ENCODE data around the gene ADIPOR2. TPM values are rescaled to one million over a fixed set of nuclear protein-coding genes. Genes with fewer than 3 reads are reported as not detected.
"Not testable (repeated sequence)": the region's sequence is repeated elsewhere in the genome, so short reads cannot be mapped to it uniquely, and the experiment has no call there.

The ADIPOR2 gene
- total and polyA plus RNA-seq, 4 donors: 14.8 to 50.5 (median 31.7) TPM

- no peak for DNase-seq
- no peak for ATAC-seq (ENCODE audit: low FRiP score)
- no peak overlapping the region for H3K4me3 ChIP-seq (ENCODE audit: low read length in 2 of 2)
- intact Hi-C loops (cut with DNase I): no loop called here
- no peaks in the 10 kb centered on the region for H3K9me3 ChIP-seq (ENCODE audit: control insufficient read depth, low read length)
- no peaks in the 10 kb centered on the region for H3K4me1 ChIP-seq (ENCODE audit: control insufficient read depth in 1 of 2, insufficient read depth in 2 of 2, low read length in 2 of 2)
- no peak overlapping the region for H3K27ac ChIP-seq (ENCODE audit: low read depth in 1 of 2, low read length in 2 of 2)
- no peaks in the 10 kb centered on the region for H3K27me3 ChIP-seq (ENCODE audit: control insufficient read depth in 1 of 2, insufficient read depth in 2 of 2, low read length in 1 of 2)
- no peaks in the 10 kb centered on the region for H3K36me3 ChIP-seq (ENCODE audit: control insufficient read depth in 1 of 2, insufficient read depth in 2 of 2, low read length in 1 of 2)
- 76 to 90% methylated on average over 1 of the region's 1 CpG for WGBS, 2 donors
Measured at GRCh38 chr12:1732914-1733313, 42.0 kb downstream of the ADIPOR2 start.

GRCh38 chr12:1733712-1734111 lies 42.8 kb downstream of the ADIPOR2 start:
- ATAC-seq (ENCODE audit: low FRiP score); intact Hi-C loops (cut with DNase I); H3K27me3 ChIP-seq (ENCODE audit: control insufficient read depth in 1 of 2, insufficient read depth in 2 of 2, low read length in 1 of 2); DNase-seq; H3K9me3 ChIP-seq (ENCODE audit: control insufficient read depth, low read length); H3K4me1 ChIP-seq (ENCODE audit: control insufficient read depth in 1 of 2, insufficient read depth in 2 of 2, low read length in 2 of 2); H3K36me3 ChIP-seq (ENCODE audit: control insufficient read depth in 1 of 2, insufficient read depth in 2 of 2, low read length in 1 of 2); H3K4me3 ChIP-seq (ENCODE audit: low read length in 2 of 2); H3K27ac ChIP-seq (ENCODE audit: low read depth in 1 of 2, low read length in 2 of 2): not testable (repeated sequence)
- WGBS, 2 donors: 94 to 95% methylated on average over 5 of the region's 5 CpGs

GRCh38 chr12:1737652-1738286 lies 46.9 kb downstream of the ADIPOR2 start:
- WGBS, 2 donors: 86 to 87% methylated on average over 6 of the region's 6 CpGs
- no peaks in the 10 kb centered on the region for H3K9me3 ChIP-seq (ENCODE audit: control insufficient read depth, low read length)
- H3K27ac ChIP-seq (ENCODE audit: low read depth in 1 of 2, low read length in 2 of 2): no peak overlapping the region
- DNase-seq (no peak), ATAC-seq (ENCODE audit: low FRiP score) (no peak)
- H3K27me3 ChIP-seq (ENCODE audit: control insufficient read depth in 1 of 2, insufficient read depth in 2 of 2, low read length in 1 of 2): no peaks in the 10 kb centered on the region
- H3K36me3 ChIP-seq (ENCODE audit: control insufficient read depth in 1 of 2, insufficient read depth in 2 of 2, low read length in 1 of 2): no peaks in the 10 kb centered on the region
- intact Hi-C loops (cut with DNase I): no loop called here
- no peak overlapping the region for H3K4me3 ChIP-seq (ENCODE audit: low read length in 2 of 2)
- peaks cover 0 to 6% of the 10 kb centered on the region in 2 donors for H3K4me1 ChIP-seq (ENCODE audit: control insufficient read depth in 1 of 2, insufficient read depth in 2 of 2, low read length in 2 of 2)

GRCh38 chr12:1738446-1738845 lies 47.6 kb downstream of the ADIPOR2 start:
- Histone ChIP-seq H3K27ac (ENCODE audit: low read depth in 1 of 2, low read length in 2 of 2) (no peak overlapping the region), H3K4me3 (ENCODE audit: low read length in 2 of 2) (no peak overlapping the region), H3K9me3 (ENCODE audit: control insufficient read depth, low read length) (no peaks in the 10 kb centered on the region), H3K36me3 (ENCODE audit: control insufficient read depth in 1 of 2, insufficient read depth in 2 of 2, low read length in 1 of 2) (no peaks in the 10 kb centered on the region), H3K27me3 (ENCODE audit: control insufficient read depth in 1 of 2, insufficient read depth in 2 of 2, low read length in 1 of 2) (no peaks in the 10 kb centered on the region), H3K4me1 (ENCODE audit: control insufficient read depth in 1 of 2, insufficient read depth in 2 of 2, low read length in 2 of 2) (peaks cover 0 to 6% of the 10 kb centered on the region in 2 donors)
- DNase-seq: no peak
- no peak for ATAC-seq (ENCODE audit: low FRiP score)
- intact Hi-C loops (cut with DNase I): no loop called here

GRCh38 chr12:1739368-1739767 lies 48.5 kb downstream of the ADIPOR2 start:
- no peak overlapping the region for H3K27ac ChIP-seq (ENCODE audit: low read depth in 1 of 2, low read length in 2 of 2)
- no peak for DNase-seq
- H3K4me1 ChIP-seq (ENCODE audit: control insufficient read depth in 1 of 2, insufficient read depth in 2 of 2, low read length in 2 of 2): peaks cover 0 to 6% of the 10 kb centered on the region in 2 donors
- intact Hi-C loops (cut with DNase I): no loop called here
- ATAC-seq (ENCODE audit: low FRiP score): no peak
- H3K9me3 ChIP-seq (ENCODE audit: control insufficient read depth, low read length): no peaks in the 10 kb centered on the region
- no peak overlapping the region for H3K4me3 ChIP-seq (ENCODE audit: low read length in 2 of 2)
- no peaks in the 10 kb centered on the region for H3K36me3 ChIP-seq (ENCODE audit: control insufficient read depth in 1 of 2, insufficient read depth in 2 of 2, low read length in 1 of 2)
- 96 to 97% methylated on average over 1 of the region's 1 CpG for WGBS, 2 donors
- H3K27me3 ChIP-seq (ENCODE audit: control insufficient read depth in 1 of 2, insufficient read depth in 2 of 2, low read length in 1 of 2): no peaks in the 10 kb centered on the region

GRCh38 chr12:1740161-1740948 lies 49.5 kb downstream of the ADIPOR2 start:
- Histone ChIP-seq H3K27ac (ENCODE audit: low read depth in 1 of 2, low read length in 2 of 2) (no peak overlapping the region), H3K4me1 (ENCODE audit: control insufficient read depth in 1 of 2, insufficient read depth in 2 of 2, low read length in 2 of 2) (peaks cover 0 to 6% of the 10 kb centered on the region in 2 donors), H3K4me3 (ENCODE audit: low read length in 2 of 2) (no peak overlapping the region), H3K36me3 (ENCODE audit: control insufficient read depth in 1 of 2, insufficient read depth in 2 of 2, low read length in 1 of 2) (no peaks in the 10 kb centered on the region), H3K9me3 (ENCODE audit: control insufficient read depth, low read length) (no peaks in the 10 kb centered on the region), H3K27me3 (ENCODE audit: control insufficient read depth in 1 of 2, insufficient read depth in 2 of 2, low read length in 1 of 2) (no peaks in the 10 kb centered on the region)
- no peak for ATAC-seq (ENCODE audit: low FRiP score)
- DNase-seq: no peak
- intact Hi-C loops (cut with DNase I): no loop called here
- WGBS, 2 donors: 91 to 95% methylated on average over 5 of the region's 5 CpGs

- no peak overlapping the region for H3K4me3 ChIP-seq (ENCODE audit: low read length in 2 of 2)
- no peak overlapping the region for H3K27ac ChIP-seq (ENCODE audit: low read depth in 1 of 2, low read length in 2 of 2)
- no peaks in the 10 kb centered on the region for H3K27me3 ChIP-seq (ENCODE audit: control insufficient read depth in 1 of 2, insufficient read depth in 2 of 2, low read length in 1 of 2)
- ATAC-seq (ENCODE audit: low FRiP score) (no peak), DNase-seq (no peak)
- WGBS, 2 donors: 47 to 48% methylated on average over 1 of the region's 1 CpG
- H3K36me3 ChIP-seq (ENCODE audit: control insufficient read depth in 1 of 2, insufficient read depth in 2 of 2, low read length in 1 of 2): no peaks in the 10 kb centered on the region
- no peaks in the 10 kb centered on the region for H3K9me3 ChIP-seq (ENCODE audit: control insufficient read depth, low read length)
- H3K4me1 ChIP-seq (ENCODE audit: control insufficient read depth in 1 of 2, insufficient read depth in 2 of 2, low read length in 2 of 2): peaks cover 0 to 6% of the 10 kb centered on the region in 2 donors
- intact Hi-C loops (cut with DNase I): no loop called here
Measured at GRCh38 chr12:1741154-1741949, 50.5 kb downstream of the ADIPOR2 start.

- intact Hi-C loops (cut with DNase I): no loop called here
- no peak overlapping the region for H3K4me3 ChIP-seq (ENCODE audit: low read length in 2 of 2)
- WGBS, 2 donors: 94 to 96% methylated on average over 2 of the region's 2 CpGs
- no peak for DNase-seq
- H3K36me3 ChIP-seq (ENCODE audit: control insufficient read depth in 1 of 2, insufficient read depth in 2 of 2, low read length in 1 of 2): no peaks in the 10 kb centered on the region
- ATAC-seq (ENCODE audit: low FRiP score): no peak
- H3K27me3 ChIP-seq (ENCODE audit: control insufficient read depth in 1 of 2, insufficient read depth in 2 of 2, low read length in 1 of 2): no peaks in the 10 kb centered on the region
- H3K27ac ChIP-seq (ENCODE audit: low read depth in 1 of 2, low read length in 2 of 2): no peak overlapping the region
- H3K4me1 ChIP-seq (ENCODE audit: control insufficient read depth in 1 of 2, insufficient read depth in 2 of 2, low read length in 2 of 2): peaks cover 0 to 4% of the 10 kb centered on the region in 2 donors
- H3K9me3 ChIP-seq (ENCODE audit: control insufficient read depth, low read length): no peaks in the 10 kb centered on the region
Measured at GRCh38 chr12:1744932-1745331, 54.1 kb downstream of the ADIPOR2 start.
